Activated B cell treated with CpG ODN at 0.5 μM for 24 hours (primary cell): ENCODE data around the gene RETREG1. TPM values are rescaled to one million over a fixed set of nuclear protein-coding genes. Genes with fewer than 3 reads are reported as not detected.

Source experiments
- ATAC-seq: fragments of 200-7000 bp; cut with Tn5 transposase; one replicate; pipeline ENCODE4 v1.10.0; 2021; ENCODE audit warnings: low read depth, mild to moderate bottlenecking, moderate library complexity
- CTCF ChIA-PET: fragments of 350-600 bp; sonication (Branson Sonifier 250); formaldehyde crosslinking; loops from one replicate; lab custom pipeline; 2021; ENCODE audit warnings: antibody characterized with exemption; lab: Charles Lee
- POLR2A ChIA-PET: fragments of 350-600 bp; sonication (Branson Sonifier 250); formaldehyde crosslinking; loops from one replicate; lab custom pipeline; 2021; ENCODE audit warnings: antibody characterized with exemption; lab: Charles Lee
- DNase-seq: peaks from one replicate; pipeline ENCODE4 v3.0.0; 2022
- H3K27ac Mint-ChIP-seq: one replicate; pipeline ENCODE4 v1.8.0; 2020; ENCODE audit warnings: mixed read lengths
- H3K27me3 Mint-ChIP-seq: one replicate; pipeline ENCODE4 v1.8.0; 2021; ENCODE audit warnings: mixed read lengths
- H3K36me3 Mint-ChIP-seq: one replicate; pipeline ENCODE4 v1.8.0; 2021; ENCODE audit warnings: low read depth, mixed read lengths
- H3K4me1 Mint-ChIP-seq: one replicate; pipeline ENCODE4 v1.8.0; 2021; ENCODE audit warnings: mixed read lengths
- H3K4me3 Mint-ChIP-seq: one replicate; pipeline ENCODE4 v1.8.0; 2020; ENCODE audit warnings: mild to moderate bottlenecking, mixed read lengths
- H3K9me3 Mint-ChIP-seq: one replicate; pipeline ENCODE4 v1.8.0; 2020; ENCODE audit warnings: mixed read lengths
- intact Hi-C: fragments of 100-400 bp; cut with micrococcal nuclease; formaldehyde crosslinking; loops from one replicate; pipeline ENCODE4 v1.15.1; 2024
- total RNA-seq: library from RNA; stranded (reverse); gene quantifications from 2 replicates; pipeline ENCODE4 v1.2.3, GENCODE V29; 2022
- TF ChIP-seq, protein P1 (sequence below): fragments of 200-600 bp; IDR thresholded peaks from one replicate; pipeline ENCODE4 v1.8.0; 2022; ENCODE audit warnings: antibody characterized with exemption, mild to moderate bottlenecking

RETREG1 gene
- total RNA-seq, 1 donor from 2014 or later: 3.5 TPM

DNA sequence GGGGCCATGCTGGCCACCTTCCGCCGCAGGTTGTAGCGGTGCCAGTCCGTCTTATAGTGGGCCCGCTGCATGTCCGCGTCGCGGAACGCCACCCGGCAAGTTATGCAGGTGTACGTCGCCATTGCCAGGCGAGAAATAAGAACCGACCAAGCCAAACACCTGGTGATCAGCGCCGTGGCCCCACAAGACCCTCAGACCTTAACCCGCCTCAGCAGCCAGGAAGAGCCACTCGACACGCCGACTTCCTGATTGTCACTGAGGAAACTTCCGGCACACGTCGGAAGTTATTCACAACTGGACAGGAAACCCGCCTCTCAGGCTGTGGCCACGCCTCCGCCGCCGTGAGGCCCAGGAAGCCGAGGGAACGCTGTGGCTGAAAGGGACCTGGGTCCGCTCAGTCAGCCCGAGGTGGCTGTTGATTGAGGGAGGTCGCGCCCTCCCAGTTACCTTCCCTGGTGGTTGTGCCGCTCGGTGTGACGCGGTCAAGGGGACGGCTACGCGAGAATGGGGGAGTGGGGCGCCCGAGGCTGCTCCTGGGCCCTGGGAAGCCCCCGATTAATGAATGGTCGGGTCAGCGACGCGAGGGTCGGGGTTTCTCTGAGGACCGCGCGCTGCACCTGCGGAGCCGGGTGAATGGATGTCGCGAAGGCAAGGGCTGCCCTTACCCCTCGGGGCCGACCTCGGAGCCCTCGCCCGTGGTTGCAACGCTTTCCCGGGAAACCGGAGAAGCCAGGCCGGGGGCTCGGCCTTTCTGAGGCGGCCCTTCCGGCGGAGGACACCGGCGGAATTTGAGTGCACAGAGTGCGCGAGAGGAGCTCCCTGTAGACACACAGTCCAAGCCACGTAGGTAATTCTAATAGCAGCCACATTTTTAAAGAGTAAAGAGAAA is 151.0 kb downstream of the RETREG1 start, which contains the start of gene ZNF622:
Gene ZNF622, minus strand, starts transcription at position 257 of the 889 bp plus-strand sequence. Its CDS starts 135 bp downstream, at position 122.
- DNase-seq (peak; percentile 82), ATAC-seq (peak; percentile 93)
- H3K27ac Mint-ChIP-seq: peak within 1 kb of the TSS; percentile 95
- TF ChIP-seq, protein P1, sequence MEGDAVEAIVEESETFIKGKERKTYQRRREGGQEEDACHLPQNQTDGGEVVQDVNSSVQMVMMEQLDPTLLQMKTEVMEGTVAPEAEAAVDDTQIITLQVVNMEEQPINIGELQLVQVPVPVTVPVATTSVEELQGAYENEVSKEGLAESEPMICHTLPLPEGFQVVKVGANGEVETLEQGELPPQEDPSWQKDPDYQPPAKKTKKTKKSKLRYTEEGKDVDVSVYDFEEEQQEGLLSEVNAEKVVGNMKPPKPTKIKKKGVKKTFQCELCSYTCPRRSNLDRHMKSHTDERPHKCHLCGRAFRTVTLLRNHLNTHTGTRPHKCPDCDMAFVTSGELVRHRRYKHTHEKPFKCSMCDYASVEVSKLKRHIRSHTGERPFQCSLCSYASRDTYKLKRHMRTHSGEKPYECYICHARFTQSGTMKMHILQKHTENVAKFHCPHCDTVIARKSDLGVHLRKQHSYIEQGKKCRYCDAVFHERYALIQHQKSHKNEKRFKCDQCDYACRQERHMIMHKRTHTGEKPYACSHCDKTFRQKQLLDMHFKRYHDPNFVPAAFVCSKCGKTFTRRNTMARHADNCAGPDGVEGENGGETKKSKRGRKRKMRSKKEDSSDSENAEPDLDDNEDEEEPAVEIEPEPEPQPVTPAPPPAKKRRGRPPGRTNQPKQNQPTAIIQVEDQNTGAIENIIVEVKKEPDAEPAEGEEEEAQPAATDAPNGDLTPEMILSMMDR: no peak
- intact Hi-C loops: loop anchor here (1.0 to 5.0 kb wide), 3 partner anchors 9 to 1803 kb away; partner anchors contain the start of gene OTULIN
- peak within 1 kb of the TSS; percentile 99 for H3K4me3 Mint-ChIP-seq
- H3K4me1 Mint-ChIP-seq: peaks cover 78% of the 10 kb centered on the region
- H3K9me3 Mint-ChIP-seq: no peaks in the 10 kb centered on the region
- ChIA-PET CTCF (interaction anchor here (4.7 kb wide), 1 partner anchor 10 kb away, joined by 23 read pairs; no protein-coding TSS in a partner anchor), POLR2A (interaction anchor here (0.6 to 1.1 kb wide), 3 partner anchors 10 to 151 kb away, joined by 3 read pairs; partner anchors contain the start of gene RETREG1)
- peaks cover 52% of the 10 kb centered on the region for H3K36me3 Mint-ChIP-seq
- H3K27me3 Mint-ChIP-seq: no peaks in the 10 kb centered on the region

DNA sequence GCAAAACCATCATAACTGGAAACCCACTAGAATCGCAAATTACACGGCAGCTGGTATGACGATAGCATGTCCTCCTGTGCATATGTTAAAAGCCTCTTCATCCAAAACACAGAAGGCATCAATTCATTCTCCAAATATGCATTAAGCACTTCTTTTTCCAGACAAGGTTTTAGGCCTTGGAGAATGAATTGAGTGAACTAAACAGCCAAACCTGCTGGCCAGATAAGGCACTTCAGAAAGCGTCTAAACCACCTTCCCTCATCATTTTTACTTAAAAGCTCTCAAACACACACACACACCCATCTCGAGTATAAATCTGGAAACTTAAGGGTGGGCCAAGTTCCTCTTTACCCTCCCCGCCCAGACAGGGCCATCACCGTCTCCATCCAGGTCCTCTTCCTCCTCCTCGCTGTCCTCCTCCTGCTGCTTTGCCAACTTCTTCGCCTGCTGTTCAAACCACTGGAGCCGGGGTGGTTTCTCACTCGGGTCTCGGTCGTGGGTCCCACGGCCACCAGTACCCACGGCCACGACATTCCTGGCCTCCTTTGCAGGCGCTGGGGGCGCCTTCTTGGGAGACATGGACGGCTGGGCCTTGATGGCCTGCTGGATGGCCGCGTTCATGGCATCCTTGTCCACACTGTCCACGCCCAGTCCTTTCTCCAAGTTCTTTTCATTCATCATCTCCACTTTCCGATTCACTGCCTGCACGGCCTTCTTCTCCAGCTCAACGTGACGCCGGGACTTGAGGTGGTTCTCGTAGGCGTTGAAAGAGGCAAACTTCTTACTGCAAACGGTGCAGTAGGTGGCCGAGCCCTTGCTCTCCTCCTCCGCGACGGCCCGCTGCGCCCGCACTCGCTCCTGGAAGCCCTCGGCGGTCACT is 151.9 kb downstream of the RETREG1 start:
- intact Hi-C loops: loop anchor here (1.0 to 5.0 kb wide), 3 partner anchors 9 to 1803 kb away; partner anchors contain the start of gene OTULIN
- Mint-ChIP-seq H3K4me3 (peak overlapping the region; percentile 99), H3K36me3 (peaks cover 60% of the 10 kb centered on the region), H3K27ac (peak overlapping the region; percentile 95), H3K4me1 (peaks cover 83% of the 10 kb centered on the region), H3K27me3 (no peaks in the 10 kb centered on the region), H3K9me3 (no peaks in the 10 kb centered on the region)
- ChIA-PET CTCF (interaction anchor here (4.7 kb wide), 1 partner anchor 9 kb away, joined by 23 read pairs; no protein-coding TSS in a partner anchor), POLR2A (interaction anchor here (0.6 to 1.0 kb wide), 2 partner anchors 9 to 152 kb away, joined by 3 read pairs; partner anchors contain the start of gene RETREG1)
- DNase-seq (no peak), ATAC-seq (no peak)
- TF ChIP-seq, protein P1: no peak

DNA sequence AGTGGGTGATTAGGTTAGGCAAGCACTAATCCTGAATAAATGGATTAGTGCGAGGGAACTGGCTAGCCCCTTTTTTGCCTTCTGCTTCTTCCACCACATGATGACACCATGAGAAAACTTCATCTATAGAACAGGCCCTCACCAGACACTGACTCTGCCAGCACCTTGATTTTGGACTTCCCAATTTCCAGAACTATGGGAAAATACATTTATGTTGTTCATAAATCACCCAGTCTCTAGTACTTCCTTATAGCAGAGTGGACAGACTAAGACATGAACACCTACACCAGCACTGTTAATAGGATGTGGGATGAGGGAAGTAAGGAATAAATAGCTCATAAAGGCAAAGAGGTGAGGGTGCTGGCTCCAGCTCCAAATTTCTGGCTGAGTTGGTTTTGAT is 152.6 kb downstream of the RETREG1 start:
- no peaks in the 10 kb centered on the region for H3K27me3 Mint-ChIP-seq
- peak overlapping the region; percentile 99 for H3K4me3 Mint-ChIP-seq
- ATAC-seq (no peak), DNase-seq (no peak)
- peaks cover 66% of the 10 kb centered on the region for H3K36me3 Mint-ChIP-seq
- TF ChIP-seq, protein P1: no peak
- H3K4me1 Mint-ChIP-seq: peaks cover 86% of the 10 kb centered on the region
- POLR2A ChIA-PET: interaction anchor here (1.0 kb wide), 1 partner anchor 8 kb away, joined by 3 read pairs; no protein-coding TSS in a partner anchor
- H3K9me3 Mint-ChIP-seq: no peaks in the 10 kb centered on the region
- CTCF ChIA-PET: interaction anchor here (4.7 kb wide), 1 partner anchor 8 kb away, joined by 23 read pairs; no protein-coding TSS in a partner anchor
- H3K27ac Mint-ChIP-seq: no peak overlapping the region
- intact Hi-C loops: no loop called here

DNA sequence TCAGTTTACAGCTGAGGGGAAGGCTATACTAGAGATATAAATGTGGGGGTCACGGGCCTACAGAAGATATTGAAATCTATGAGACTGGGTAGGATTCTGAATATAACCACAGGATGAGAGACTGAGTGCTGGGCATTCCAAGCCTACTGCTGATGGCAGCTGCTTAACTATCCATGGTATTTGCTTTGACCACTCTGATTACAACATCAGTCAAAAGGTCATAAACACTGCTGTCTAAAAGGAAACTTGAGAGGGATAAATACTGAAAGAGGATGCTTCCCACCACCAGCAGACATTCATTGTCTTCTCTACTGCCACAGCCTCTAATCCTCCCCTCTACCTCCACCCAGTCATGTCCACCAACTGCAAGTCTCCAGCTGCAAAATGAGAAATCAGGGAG is 155.0 kb downstream of the RETREG1 start:
- ATAC-seq (no peak), DNase-seq (no peak)
- Mint-ChIP-seq H3K9me3 (no peaks in the 10 kb centered on the region), H3K4me1 (peaks cover 76% of the 10 kb centered on the region), H3K27ac (no peak overlapping the region), H3K27me3 (no peaks in the 10 kb centered on the region), H3K36me3 (peaks cover 88% of the 10 kb centered on the region), H3K4me3 (no peak overlapping the region)
- ChIA-PET CTCF (no interaction called here), POLR2A (no interaction called here)
- TF ChIP-seq, protein P1: no peak
- intact Hi-C loops: no loop called here
